H7 (cell line): Measurements from ENCODE around the gene NFATC2. TPM values are rescaled to one million over a fixed set of nuclear protein-coding genes. Genes with fewer than 3 reads are reported as not detected.

Source experiments
- DNase-seq: peaks from one replicate; pipeline ENCODE4 v3.0.0; 2012
- H3K27me3 ChIP-seq: 2 replicates; pipeline ENCODE4 v1.6.0; 2011; ENCODE audit warnings: mild to moderate bottlenecking, low read length; ENCODE audit not compliant: control insufficient read depth, insufficient read depth
- H3K36me3 ChIP-seq: replicated peaks from 2 replicates; pipeline ENCODE4 v1.5.1; 2011; ENCODE audit warnings: low read length; ENCODE audit not compliant: control insufficient read depth, insufficient read depth
- H3K4me3 ChIP-seq: 2 replicates; pipeline ENCODE4 v1.5.1; 2011; ENCODE audit warnings: low read depth, mild to moderate bottlenecking, control low read depth, low read length, moderate library complexity; ENCODE audit not compliant: insufficient read depth
- total RNA-seq: library from RNA; depleted of rRNA; stranded (reverse); fragments of >200 nt; shearing (Covaris generic); gene quantifications from 2 replicates; pipeline ENCODE4 v1.2.3, GENCODE V29; 2014

NFATC2 gene
- total RNA-seq, 1 experiment from 2014 or later: 0.28 TPM

- DNase-seq: no peak
- no peaks in the 10 kb centered on the region for H3K36me3 ChIP-seq
- no peak overlapping the region for H3K4me3 ChIP-seq
- H3K27me3 ChIP-seq: no peaks in the 10 kb centered on the region
Observed at GRCh38 chr20:51493346-51493791, 49.1 kb downstream of the NFATC2 start.

DNA sequence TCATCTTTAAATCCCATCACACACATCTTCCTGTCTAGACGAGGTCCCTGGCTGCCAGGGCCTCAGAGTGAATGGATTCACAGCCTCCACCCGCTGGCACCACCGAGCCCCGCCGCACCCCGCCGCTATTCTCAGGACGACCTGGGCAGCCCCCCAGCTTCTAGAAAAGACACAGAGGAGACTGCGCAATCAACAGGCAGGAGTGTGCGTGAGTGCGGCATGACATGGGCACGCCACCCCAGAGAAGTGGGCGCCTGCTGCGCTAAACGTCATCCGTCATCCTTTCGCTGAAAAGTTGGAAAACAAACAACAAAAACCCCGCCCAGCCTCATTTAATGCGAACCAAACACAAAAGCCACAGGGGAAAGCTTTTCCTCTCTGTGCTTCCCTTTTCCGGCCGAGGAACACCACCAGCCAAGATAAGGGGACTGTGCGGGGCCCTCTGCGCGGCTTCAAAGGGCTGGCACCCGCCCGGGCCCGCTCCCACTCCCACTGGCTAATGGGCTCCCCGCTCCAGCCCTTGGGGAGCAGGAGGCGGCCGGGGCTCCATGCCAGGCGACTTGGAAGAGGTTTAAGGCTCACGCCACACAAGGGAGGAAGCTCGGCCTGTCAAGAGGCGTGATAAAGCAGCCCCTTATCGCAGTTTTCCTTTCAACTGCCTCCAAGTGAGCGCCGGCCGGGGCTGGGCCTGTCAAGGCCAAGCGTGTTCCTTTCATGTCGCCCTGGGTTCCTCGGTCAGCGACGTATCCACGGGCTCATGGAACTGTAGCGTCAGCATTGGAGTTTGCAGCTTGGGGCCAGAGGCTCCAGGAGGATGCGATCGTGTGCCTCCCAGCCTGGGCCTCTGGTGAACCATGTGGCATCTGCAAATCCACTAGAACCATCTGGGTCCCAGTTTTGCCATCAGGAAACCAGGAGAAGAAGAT, 50.1 kb downstream of the NFATC2 start:
- Histone ChIP-seq H3K4me3 (no peak overlapping the region), H3K27me3 (no peaks in the 10 kb centered on the region), H3K36me3 (no peaks in the 10 kb centered on the region)
- DNase-seq: peak; percentile 62

- Histone ChIP-seq H3K4me3 (no peak overlapping the region), H3K27me3 (no peaks in the 10 kb centered on the region), H3K36me3 (no peaks in the 10 kb centered on the region)
- DNase-seq: no peak
Observed at GRCh38 chr20:51491393-51491792, 51.1 kb downstream of the NFATC2 start.

DNA sequence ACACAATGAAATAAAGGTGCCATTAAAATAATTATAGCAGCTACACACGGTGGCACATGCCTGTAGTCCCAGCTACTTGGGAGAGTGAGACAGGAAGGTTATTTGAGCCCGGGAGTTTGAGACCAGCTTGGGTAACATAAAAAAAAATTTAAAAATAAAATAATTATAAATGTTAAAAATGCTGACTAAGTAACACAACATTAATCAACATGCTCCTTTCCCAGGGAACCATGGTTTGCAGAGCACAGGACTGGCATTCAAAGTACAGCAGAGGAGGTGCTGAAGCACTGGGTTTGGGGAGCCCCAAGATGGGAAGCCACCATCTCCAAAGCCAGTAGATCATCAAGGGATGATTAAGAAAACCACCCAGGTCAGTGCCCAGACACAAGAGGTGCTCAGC, 51.9 kb downstream of the NFATC2 start:
- Histone ChIP-seq H3K4me3 (no peak overlapping the region), H3K27me3 (no peaks in the 10 kb centered on the region), H3K36me3 (no peaks in the 10 kb centered on the region)
- DNase-seq: no peak

- Histone ChIP-seq H3K36me3 (no peaks in the 10 kb centered on the region), H3K4me3 (no peak overlapping the region), H3K27me3 (no peaks in the 10 kb centered on the region)
- no peak for DNase-seq
Observed at GRCh38 chr20:51489611-51490010, 52.9 kb downstream of the NFATC2 start.

DNA sequence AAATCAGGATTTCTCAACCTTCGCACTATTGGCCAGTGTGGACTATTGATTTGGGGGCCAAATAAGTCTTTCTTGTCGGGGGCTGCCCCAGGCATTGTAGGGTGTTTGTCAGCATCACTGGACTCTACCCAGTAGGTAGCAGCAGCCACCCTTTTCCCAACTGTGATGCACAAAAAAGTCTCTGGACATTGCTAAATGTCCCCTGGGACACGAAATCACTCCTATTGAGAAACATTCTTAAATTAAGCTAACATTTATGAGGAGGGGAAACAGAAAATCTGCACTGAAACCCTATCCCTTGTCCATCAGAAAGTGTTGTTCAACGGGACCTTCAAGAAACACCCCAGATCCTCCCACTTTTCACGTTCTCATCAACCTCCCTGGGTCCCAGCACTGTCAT, 54.2 kb downstream of the NFATC2 start:
- DNase-seq: no peak
- H3K27me3 ChIP-seq: no peaks in the 10 kb centered on the region
- H3K4me3 ChIP-seq: no peak overlapping the region
- H3K36me3 ChIP-seq: no peaks in the 10 kb centered on the region

DNA sequence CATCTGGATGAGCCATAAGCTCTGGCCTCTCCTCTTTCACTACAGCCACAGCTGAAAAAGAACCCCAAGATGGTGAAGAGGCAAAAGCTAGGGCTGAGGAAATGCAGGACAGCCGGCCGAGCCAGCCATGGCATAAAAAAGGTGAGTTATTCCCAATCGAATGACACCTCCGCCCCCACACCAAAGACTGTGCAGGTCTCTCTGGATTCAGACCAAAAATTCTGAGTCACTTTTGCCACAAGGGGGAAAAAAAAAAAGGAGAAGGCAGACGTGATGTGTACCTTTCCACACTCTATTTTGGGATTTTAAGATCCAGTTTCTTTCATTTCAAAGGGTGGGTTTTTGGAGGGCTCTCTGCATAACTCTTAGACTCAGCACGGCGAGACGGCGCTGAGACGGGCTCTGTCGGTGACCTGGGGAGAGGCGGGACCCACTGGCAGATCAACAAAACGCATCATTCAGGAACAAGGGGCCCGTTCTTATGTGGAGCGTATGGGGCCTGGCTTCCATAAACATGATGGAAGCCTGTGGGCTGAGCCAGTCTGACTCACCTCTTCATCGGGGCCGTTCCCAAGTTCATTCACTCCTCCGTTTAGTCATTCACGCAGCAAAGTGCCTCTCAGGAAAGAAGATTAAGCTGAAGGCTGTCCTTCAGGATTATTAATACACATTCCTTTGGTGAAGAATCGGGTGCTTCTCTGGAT, 54.8 kb downstream of the NFATC2 start:
- H3K36me3 ChIP-seq: no peaks in the 10 kb centered on the region
- DNase-seq: no peak
- no peak overlapping the region for H3K4me3 ChIP-seq
- no peaks in the 10 kb centered on the region for H3K27me3 ChIP-seq

GRCh38 chr20:51487076-51487475, 55.4 kb downstream of the NFATC2 start:
- H3K4me3 ChIP-seq: no peak overlapping the region
- no peak for DNase-seq
- no peaks in the 10 kb centered on the region for H3K36me3 ChIP-seq
- H3K27me3 ChIP-seq: no peaks in the 10 kb centered on the region

DNA sequence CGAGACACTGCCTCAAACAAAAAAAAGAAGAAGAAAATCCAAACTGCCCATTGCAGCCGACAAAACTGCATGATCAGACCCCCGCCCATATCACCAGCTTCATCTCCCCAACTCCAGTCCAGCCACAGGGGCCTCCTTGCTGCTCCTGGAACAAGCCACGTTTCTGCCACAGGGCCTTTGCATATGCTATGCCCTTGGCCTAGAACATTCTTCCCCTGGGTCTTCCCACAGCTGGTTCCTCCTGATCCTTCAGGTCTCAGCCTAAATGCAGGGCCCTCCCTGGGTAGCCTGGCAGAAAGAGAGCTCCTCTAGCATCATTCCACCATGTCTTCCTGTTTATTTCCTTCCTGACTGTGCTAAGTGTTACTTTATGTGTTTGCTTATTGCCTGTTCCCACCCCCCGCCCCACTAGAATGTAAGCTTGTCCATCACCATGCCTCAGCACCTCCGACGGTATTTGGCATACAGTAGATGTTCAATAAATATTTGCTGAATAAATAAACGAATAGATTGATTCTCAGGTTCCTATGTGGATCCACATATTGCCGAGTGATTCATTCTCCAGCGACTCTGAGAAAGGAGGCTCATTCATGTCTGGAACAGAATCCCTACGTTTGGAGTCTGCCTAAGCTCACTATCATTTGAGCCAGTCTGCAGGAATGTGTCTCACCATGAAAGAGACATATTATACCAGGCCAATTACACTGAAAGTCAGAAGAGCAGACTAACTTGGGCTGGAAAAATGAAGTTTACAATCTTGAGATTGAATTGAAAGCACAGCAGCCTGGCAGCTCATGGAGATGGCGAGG, 56.1 kb downstream of the NFATC2 start:
- no peak for DNase-seq
- no peaks in the 10 kb centered on the region for H3K36me3 ChIP-seq
- H3K4me3 ChIP-seq: no peak overlapping the region
- no peaks in the 10 kb centered on the region for H3K27me3 ChIP-seq

GRCh38 chr20:51484831-51485230, 57.7 kb downstream of the NFATC2 start:
- Histone ChIP-seq H3K36me3 (no peaks in the 10 kb centered on the region), H3K4me3 (no peak overlapping the region), H3K27me3 (no peaks in the 10 kb centered on the region)
- no peak for DNase-seq

DNA sequence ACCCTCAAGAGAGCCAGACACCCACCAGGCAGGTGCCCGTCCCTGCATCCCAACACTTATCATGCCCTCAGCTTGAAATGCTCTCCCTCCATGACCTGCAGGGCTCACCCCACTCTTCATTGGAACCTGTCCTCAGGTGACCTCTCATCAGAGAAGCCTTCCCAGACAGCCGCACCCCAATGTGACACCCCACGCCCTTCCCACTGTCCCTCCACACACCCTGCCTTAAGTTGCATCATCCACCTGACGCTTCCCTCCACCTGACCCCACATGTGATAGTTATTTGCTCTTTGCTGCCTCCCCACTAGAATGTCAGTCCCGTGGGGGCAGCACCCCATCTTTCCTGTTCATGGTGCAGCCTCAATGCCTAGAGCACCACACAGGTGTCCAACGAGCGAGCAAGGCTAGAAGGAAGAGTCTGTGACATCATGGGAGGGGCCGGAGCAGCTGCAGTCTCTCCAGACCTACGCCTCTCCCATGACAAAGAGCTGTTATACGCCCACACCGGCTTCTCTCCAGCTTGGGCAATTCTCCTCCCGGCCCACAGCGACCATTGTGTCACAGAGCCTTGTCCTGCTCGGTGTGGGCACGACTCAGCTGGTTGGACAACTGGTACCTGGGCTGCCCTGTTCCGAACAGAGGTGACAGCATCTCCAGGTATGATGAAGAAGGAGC, 58.2 kb downstream of the NFATC2 start:
- no peak for DNase-seq
- Histone ChIP-seq H3K36me3 (no peaks in the 10 kb centered on the region), H3K27me3 (no peaks in the 10 kb centered on the region), H3K4me3 (no peak overlapping the region)

GRCh38 chr20:51482836-51483473, 59.6 kb downstream of the NFATC2 start:
- no peak for DNase-seq
- Histone ChIP-seq H3K36me3 (no peaks in the 10 kb centered on the region), H3K4me3 (no peak overlapping the region), H3K27me3 (no peaks in the 10 kb centered on the region)

GRCh38 chr20:51481341-51481914, 61.1 kb downstream of the NFATC2 start:
- H3K4me3 ChIP-seq: no peak overlapping the region
- H3K27me3 ChIP-seq: no peaks in the 10 kb centered on the region
- no peak for DNase-seq
- H3K36me3 ChIP-seq: no peaks in the 10 kb centered on the region
